ENCODE results near the gene DLG2.
"Not testable (repeated sequence)": the region's sequence is repeated elsewhere in the genome, so short reads cannot be mapped to it uniquely, and the experiment has no call there.

DLG2 gene

GRCh38 chr11:85634747-85635146 is 7.6 kb upstream of the DLG2 start:
- no peak for DNase-seq

GRCh38 chr11:85628771-85629341 is 1.7 kb upstream of the DLG2 start:
- DNase-seq, result no peak

DNA sequence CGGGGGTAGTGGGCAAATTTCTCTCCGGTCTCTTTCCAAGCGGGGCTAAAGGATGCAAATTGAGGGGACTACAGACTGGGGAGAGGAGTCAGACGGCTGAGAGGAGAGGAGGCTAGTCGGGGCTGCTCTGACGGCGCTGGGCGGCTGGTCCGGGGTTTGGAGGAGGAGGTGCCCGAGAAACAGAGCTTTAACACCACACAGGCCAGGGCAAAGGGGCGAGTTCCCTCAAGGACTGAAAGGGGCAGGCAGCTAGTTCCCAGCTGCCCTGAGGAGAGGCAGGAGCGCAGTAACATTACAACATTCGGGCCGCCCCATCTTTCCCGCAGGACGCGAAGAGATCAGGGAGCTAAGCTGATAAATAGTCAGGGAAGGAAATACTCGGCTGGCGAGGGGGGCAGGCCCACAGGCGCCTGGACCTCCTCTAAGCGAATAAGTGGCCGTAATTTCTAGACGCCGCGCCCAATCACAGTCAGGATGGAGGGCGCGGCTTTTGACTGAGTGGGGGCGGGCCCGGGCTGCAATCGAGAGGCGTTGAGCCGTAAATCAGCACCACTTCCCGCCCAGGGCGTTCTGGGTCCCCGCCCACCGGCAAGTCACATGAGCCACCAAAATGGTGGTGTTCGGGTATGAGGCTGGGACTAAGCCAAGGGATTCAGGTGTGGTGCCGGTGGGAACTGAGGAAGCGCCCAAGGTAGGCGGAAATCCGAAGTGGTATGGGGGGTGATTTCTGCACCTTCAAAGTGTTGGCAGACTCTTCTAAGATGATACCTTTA is 1.0 kb upstream of the DLG2 start, which contains the start of gene TMEM126B:
TMEM126B (plus strand) TSS at position 596 of the 773 bp plus-strand sequence; CDS start at position 611, 15 bp downstream.
- DNase-seq, result peak; percentile 98

DNA sequence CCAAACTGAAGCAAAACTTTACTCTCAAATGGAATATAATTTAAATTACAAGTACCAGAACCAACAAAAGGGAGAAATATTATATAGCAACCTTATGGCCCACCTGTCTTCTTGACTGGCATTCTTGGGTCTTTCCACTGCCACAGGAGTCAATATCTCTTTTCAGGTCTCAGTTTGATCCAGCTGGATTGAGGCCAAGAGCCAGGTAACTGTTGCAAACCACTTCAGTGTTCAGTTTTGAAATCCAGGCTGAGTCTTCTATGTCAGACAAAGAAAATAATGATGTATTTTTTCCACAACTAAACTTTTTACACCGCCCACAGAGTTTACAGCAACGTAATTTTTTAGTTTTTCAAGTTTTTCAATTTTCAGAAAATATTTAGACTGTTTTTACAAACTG is 648 bp downstream of the DLG2 start:
- DNase-seq, result no peak

DNA sequence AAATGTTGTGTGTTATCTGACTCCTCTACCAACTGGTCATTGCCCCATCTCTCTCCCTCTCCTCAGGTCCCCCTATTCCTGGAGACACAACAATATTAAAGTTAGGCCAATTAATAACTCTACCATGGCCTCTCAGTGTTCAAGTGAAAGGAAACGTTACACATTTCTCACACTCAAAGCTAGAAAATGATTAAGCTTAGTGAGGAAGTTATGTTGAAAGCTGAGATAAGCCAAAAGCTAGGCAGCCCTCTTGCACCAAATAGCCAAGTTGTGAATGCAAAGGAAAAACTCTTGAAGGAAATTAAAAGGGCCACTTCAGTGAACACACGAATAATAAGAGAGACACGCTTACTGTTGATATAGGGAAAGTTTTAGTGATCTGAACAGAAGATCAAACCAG is 6.9 kb downstream of the DLG2 start:
- DNase-seq, result no peak

GRCh38 chr11:85619499-85619898 is 7.6 kb downstream of the DLG2 start:
- no peak for DNase-seq

- DNase-seq, result not testable (repeated sequence)
Observed at GRCh38 chr11:85611643-85612042, 15.5 kb downstream of the DLG2 start.

GRCh38 chr11:85609286-85609685 is 17.9 kb downstream of the DLG2 start:
- DNase-seq, result not testable (repeated sequence)

DNA sequence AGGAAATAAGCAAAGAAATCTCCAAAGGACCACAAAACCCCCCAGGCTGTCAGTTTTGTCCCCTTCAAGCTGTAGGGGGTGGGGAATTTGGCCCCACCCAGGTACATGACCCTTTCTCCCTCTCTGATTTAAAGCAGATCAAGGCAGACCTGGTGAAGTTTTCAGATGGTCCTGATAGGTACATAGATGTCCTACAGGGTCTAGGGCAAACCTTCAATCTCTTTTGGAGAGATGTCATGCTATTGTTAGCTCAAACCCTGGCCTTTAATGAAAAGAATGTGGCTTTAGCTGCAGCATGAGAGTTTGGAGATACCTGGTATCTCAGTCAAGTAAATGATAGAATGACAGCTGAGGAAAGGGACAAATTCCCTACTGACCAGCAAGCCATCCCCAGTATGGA is 18.5 kb downstream of the DLG2 start:
- not testable (repeated sequence) for DNase-seq

DNA sequence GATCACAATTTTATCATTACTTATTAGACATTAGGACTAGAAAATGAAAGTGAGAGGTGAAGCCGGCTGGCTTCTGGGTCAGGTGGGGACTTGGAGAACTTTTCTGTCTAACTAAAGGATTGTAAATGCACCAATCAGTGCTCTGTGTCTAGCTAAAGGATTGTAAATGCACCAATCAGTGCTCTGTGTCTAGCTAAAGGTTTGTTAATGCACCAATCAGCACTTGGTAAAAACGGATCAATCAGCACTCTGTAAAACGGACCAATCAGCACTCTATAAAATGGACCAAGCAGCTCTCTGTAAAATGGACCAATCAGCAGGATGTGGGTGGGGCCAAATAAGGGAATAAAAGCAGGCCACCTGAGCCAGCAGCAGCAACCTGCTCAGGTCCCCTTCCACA is 20.9 kb downstream of the DLG2 start:
- not testable (repeated sequence) for DNase-seq

DNA sequence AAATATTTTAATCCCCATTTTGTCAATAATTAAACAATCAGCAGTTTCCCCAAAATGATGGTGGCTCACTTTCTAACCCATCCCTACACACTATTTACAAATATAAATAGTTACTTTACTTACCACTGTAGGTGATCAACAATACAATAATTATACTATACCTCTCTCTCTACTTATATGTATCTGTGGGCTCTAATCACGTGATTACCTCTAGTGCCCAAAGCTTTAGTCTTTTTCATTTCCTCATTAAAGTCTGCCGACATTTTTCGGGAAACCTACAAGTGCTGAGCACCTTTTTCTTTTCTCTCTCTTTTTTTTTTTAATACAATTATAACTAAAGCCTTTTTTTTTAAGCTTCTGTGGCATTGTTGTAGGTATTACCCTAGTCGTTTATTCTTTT is 23.9 kb downstream of the DLG2 start:
- DNase-seq, result no peak

DNA sequence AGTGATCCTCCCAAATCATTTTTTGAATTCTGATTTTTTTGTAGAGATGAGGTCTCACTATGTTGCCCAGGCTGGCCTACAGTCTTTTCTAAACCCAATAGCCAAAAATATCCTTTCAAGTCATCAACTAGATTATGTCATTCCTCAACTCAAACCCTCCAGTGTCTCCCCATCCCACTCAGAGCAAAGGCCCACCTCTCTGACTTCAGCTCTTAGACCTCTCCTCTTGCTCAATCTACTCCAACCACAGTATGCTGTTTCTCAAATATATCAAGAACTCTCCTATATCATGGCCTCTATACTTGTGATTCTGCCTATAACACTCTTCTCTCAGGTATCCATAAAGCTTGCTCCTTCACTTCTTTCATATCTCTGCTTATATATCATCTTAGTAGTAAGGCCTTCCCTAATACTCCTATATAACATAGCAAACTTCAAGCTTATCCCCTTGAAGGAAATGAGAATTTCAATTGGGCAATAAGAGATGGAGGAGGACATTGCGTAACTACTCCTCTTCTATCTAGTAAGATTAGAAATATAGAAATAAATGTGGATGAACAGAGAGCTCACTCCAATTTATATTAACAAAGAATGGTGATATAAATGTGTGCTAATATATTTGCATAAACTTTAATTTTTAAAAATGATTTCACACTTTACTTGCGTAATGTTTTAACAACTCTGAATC is 24.5 kb downstream of the DLG2 start:
- DNase-seq, result no peak

- no peak for DNase-seq
Observed at GRCh38 chr11:85599083-85599482, 28.1 kb downstream of the DLG2 start.

GRCh38 chr11:85596886-85597285 is 30.3 kb downstream of the DLG2 start:
- no peak for DNase-seq

GRCh38 chr11:85595285-85595884 is 31.8 kb downstream of the DLG2 start:
- DNase-seq, result no peak

DNA sequence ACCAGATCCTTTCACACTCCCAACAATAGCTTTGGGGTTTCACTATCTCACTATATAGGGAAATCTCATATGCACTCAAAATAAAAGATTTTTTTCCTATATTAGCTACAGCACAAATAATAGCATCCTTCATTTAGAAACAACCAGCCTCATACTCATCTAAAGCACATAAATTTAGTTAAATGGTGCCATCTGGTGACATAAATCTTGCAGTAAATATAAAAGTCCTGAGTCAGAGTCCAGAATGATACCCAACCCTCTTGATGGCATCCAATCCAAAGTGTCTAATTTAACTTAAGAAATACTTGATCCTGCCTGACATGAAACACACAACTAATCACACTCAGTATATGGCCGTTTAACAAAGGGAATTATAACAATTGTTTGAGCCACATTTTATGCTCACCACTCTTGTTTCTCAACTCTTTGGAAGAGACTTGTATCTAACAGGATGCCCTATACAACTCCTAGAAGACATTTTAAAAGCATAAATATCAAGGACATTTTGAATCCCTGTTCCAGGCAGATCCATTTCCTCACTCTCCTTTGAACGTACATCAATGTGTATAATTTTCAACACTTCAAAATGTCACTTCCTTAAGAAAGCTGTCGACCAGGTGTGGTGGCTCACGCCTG is 36.2 kb downstream of the DLG2 start:
- DNase-seq, result no peak

DNA sequence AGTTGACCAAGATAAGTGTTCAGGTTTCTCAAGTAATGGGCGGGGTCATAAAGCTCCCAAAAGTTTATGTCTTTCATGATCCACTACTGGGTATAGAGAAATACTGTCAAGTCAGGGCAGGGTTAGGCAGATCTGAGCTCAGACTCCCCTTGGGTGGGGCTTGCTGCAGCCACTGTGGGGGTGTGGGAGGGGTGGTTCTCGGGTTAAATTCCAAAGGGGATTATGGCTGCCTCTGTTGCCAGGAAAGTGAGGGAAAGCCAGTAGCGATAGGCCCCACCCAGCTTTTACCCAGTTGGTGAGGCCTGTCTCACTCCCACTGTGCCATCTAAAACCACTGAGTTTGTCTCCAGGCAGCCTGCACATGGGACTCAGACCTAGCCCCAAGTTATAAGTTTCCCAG is 37.8 kb downstream of the DLG2 start:
- no peak for DNase-seq

GRCh38 chr11:85582111-85582510 is 45.0 kb downstream of the DLG2 start:
- DNase-seq, result no peak

GRCh38 chr11:85575388-85575787 is 51.8 kb downstream of the DLG2 start:
- no peak for DNase-seq

DNA sequence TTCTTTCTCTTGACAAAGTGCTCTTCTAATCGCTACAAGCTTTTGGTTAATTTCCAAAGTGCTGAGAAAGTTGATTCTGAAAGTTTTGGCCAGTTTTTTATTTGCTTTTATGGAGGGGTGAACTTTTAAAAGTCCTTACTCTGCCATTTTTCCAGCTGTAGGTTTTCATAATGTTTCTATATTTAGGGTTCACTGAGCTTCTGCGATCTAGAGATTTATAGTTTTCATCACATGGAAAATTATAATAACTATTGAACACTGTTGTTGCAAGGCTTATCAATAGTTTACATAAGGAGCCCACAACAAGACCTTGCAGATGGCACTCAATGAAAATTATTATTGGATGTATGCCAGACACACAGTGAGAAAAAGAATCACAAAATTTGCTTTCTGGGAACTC is 55.1 kb downstream of the DLG2 start:
- no peak for DNase-seq

- no peak for DNase-seq
Observed at GRCh38 chr11:85569525-85569924, 57.6 kb downstream of the DLG2 start.

DNA sequence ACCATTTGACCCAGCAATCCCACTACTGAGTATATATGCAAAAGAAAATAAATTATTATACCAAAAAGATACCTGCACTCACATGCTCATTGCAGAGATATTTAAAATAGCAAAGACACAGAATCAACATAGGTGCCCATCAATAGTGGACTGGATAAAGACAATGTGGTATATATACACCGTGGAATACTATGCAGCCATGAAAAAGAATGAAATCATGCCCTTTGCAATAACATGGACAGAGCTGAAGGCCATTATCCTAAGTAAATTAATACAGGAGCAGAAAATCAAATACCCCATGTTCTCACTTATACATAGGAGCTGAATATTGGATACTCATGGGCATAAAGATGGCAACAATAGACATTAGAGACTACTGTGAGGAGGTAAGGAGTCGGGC is 68.7 kb downstream of the DLG2 start:
- no peak for DNase-seq

DNA sequence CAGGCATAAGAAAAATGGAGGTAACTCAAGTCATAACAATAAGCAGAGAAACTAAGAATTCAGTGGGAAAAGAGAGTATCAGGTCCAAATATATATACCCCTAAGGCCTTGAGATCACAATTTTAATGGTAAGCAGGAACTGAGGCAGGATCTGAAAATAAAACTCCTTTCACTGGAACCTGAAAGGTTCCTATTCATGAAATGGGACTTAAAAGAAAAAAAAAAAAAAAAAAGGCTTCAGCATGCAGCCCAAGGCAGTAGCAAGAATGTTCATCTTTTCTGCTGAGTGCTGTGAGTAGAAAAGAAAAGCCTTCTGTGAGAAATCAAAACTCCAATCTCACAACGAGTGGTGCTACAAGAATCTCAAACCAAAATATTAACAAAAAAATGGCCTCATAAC is 75.3 kb downstream of the DLG2 start:
- no peak for DNase-seq
